SK-N-SH (cell line): ENCODE measurements around the gene POGZ. TPM values are rescaled to one million over a fixed set of nuclear protein-coding genes. Genes with fewer than 3 reads are reported as not detected.

Experiments
- CTCF ChIA-PET: fragments of 300-600, 350-600 bp; formaldehyde crosslinking; extraction: SDS; loops from one replicate; lab custom pipeline; 2021; lab: Yijun Ruan, JAX
- POLR2A ChIA-PET: fragments of 350-600 bp; sonication (Branson Sonifier 250); formaldehyde crosslinking; extraction: SDS; loops from one replicate; lab custom pipeline; 2020; ENCODE audit warnings: antibody characterized with exemption, inconsistent platforms; lab: Yijun Ruan, JAX
- DNase-seq: peaks from one replicate; pipeline ENCODE4 v3.0.0; 2012
- H2AFZ ChIP-seq: fragments of 200-600 bp; sonication (generic); 2 replicates; pipeline ENCODE4 v1.8.1; 2016; ENCODE audit warnings: antibody characterized with exemption, mild to moderate bottlenecking, low read depth
- H3F3A ChIP-seq: fragments of 200-600 bp; sonication (generic); replicated peaks from 2 replicates; pipeline ENCODE3; 2016; ENCODE audit warnings: antibody characterized with exemption, mild to moderate bottlenecking; ENCODE audit not compliant: insufficient read depth
- H3K27ac ChIP-seq, 2 experiments: fragments of 200-500 bp in 1 of 2; fragments of 200-600 bp in 1 of 2; sonication (Bioruptor generic) in 1 of 2; sonication (generic), shearing (Covaris generic) in 1 of 2; 2 replicates each; pipeline versions ENCODE4 v1.5.1 to v1.6.1; 2014 to 2016; ENCODE audit warnings: low read depth in 2 of 2, inconsistent platforms in 1 of 2, low read length in 1 of 2, mild to moderate bottlenecking in 1 of 2, mixed read lengths in 1 of 2
- H3K27me3 ChIP-seq: fragments of 200-600 bp; sonication (generic), shearing (Covaris generic); 2 replicates; pipeline ENCODE4 v1.6.1; 2016; ENCODE audit warnings: mixed run types; ENCODE audit not compliant: insufficient read depth
- H3K36me3 ChIP-seq, 2 experiments: fragments of 200-500 bp in 1 of 2; fragments of 200-600 bp in 1 of 2; sonication (Bioruptor generic) in 1 of 2; sonication (generic) in 1 of 2; replicated peaks in 1 of 2; 2 replicates each; pipeline versions ENCODE3 to v1.5.1; 2014 to 2016; ENCODE audit warnings: low read length in 1 of 2, mild to moderate bottlenecking in 1 of 2; ENCODE audit not compliant: insufficient read depth in 2 of 2, control insufficient read depth in 1 of 2
- H3K4me1 ChIP-seq, 2 experiments: fragments of 200-500 bp in 1 of 2; fragments of 200-600 bp in 1 of 2; sonication (Bioruptor generic) in 1 of 2; sonication (generic), shearing (Covaris generic) in 1 of 2; 2 replicates each; pipeline versions ENCODE4 v1.5.1 to v1.6.1; 2014 to 2016; ENCODE audit warnings: low read depth in 1 of 2, low read length in 1 of 2, mixed run types in 1 of 2; ENCODE audit not compliant: insufficient read depth in 2 of 2, control insufficient read depth in 1 of 2
- H3K4me2 ChIP-seq: fragments of 200-600 bp; sonication (generic), shearing (Covaris generic); 2 replicates; pipeline ENCODE4 v1.6.1; 2017; ENCODE audit warnings: mixed run types
- H3K4me3 ChIP-seq, 2 experiments: fragments of 200-500 bp in 1 of 2; fragments of 200-600 bp in 1 of 2; sonication (Bioruptor generic) in 1 of 2; sonication (generic), shearing (Covaris generic) in 1 of 2; 2 replicates each; pipeline versions ENCODE4 v1.5.1 to v1.8.1; 2014 to 2016; ENCODE audit warnings: low read depth in 2 of 2, inconsistent platforms in 1 of 2, low read length in 1 of 2, mild to moderate bottlenecking in 1 of 2, mixed read lengths in 1 of 2, moderate library complexity in 1 of 2
- H3K79me2 ChIP-seq: fragments of 200-600 bp; sonication (generic); 2 replicates; pipeline ENCODE4 v1.8.1; 2017; ENCODE audit warnings: mild to moderate bottlenecking; ENCODE audit not compliant: insufficient read depth
- H3K9ac ChIP-seq: fragments of 200-600 bp; sonication (generic); 2 replicates; pipeline ENCODE4 v1.6.1; 2017; ENCODE audit warnings: mixed run types
- H3K9me2 ChIP-seq: fragments of 200-600 bp; sonication (generic); 2 replicates; pipeline ENCODE4 v1.6.1; 2017; ENCODE audit warnings: mixed run types
- H3K9me3 ChIP-seq: fragments of 200-600 bp; sonication (generic); 2 replicates; pipeline ENCODE4 v1.6.1; 2017; ENCODE audit warnings: mixed run types, mild to moderate bottlenecking, moderate library complexity
- H4K20me1 ChIP-seq: fragments of 200-600 bp; sonication (generic); 2 replicates; pipeline ENCODE4 v1.6.1; 2017; ENCODE audit warnings: mild to moderate bottlenecking, mixed run types; ENCODE audit not compliant: insufficient read depth
- CHD2 ChIP-seq: fragments of 150-350 bp; IDR thresholded peaks from 2 replicates; pipeline ENCODE4 v1.6.1; 2018; ENCODE audit warnings: low read length; ENCODE audit not compliant: partially characterized antibody
- CTCF ChIP-seq: fragments of 200-600 bp; sonication (generic); IDR thresholded peaks from 2 replicates; pipeline ENCODE4 v1.6.1; 2017; ENCODE audit warnings: antibody characterized with exemption, mild to moderate bottlenecking, moderate library complexity
- ELF1 ChIP-seq: IDR thresholded peaks from 2 replicates; pipeline ENCODE4 v1.4.0; 2012
- EP300 ChIP-seq, 2 experiments: IDR thresholded peaks; 2 replicates each; pipeline versions ENCODE4 v1.4.0 to v1.6.1; 2012; ENCODE audit warnings: borderline replicate concordance in 1 of 2, low read depth in 1 of 2, low read length in 1 of 2
- FOXM1 ChIP-seq: IDR thresholded peaks from 2 replicates; pipeline ENCODE4 v1.4.0; 2012; ENCODE audit warnings: low read depth, mild to moderate bottlenecking
- JUND ChIP-seq: IDR thresholded peaks from 2 replicates; pipeline ENCODE4 v1.4.0; 2012
- MXI1 ChIP-seq: IDR thresholded peaks from 2 replicates; pipeline ENCODE4 v1.6.1; 2012; ENCODE audit warnings: mild to moderate bottlenecking, low read depth, low read length, improper control_type of control experiment
- NFIC ChIP-seq: IDR thresholded peaks from 2 replicates; pipeline ENCODE4 v1.4.0; 2012; ENCODE audit warnings: borderline replicate concordance
- POLR2AphosphoS5 ChIP-seq: IDR thresholded peaks from 2 replicates; pipeline ENCODE4 v1.6.1; 2012; ENCODE audit warnings: low read depth, low read length
- REST ChIP-seq: IDR thresholded peaks from 2 replicates; pipeline ENCODE4 v1.6.1; 2012; ENCODE audit warnings: mild to moderate bottlenecking, low read depth, low read length, moderate library complexity
- RFX5 ChIP-seq: IDR thresholded peaks from 2 replicates; pipeline ENCODE4 v1.6.1; 2012; ENCODE audit warnings: mild to moderate bottlenecking, improper control_type of control experiment, low read length
- RXRA ChIP-seq: IDR thresholded peaks from 2 replicates; pipeline ENCODE4 v1.4.0; 2012; ENCODE audit warnings: low read depth, mild to moderate bottlenecking, borderline replicate concordance
- TAF1 ChIP-seq: IDR thresholded peaks from 2 replicates; pipeline ENCODE4 v1.6.1; 2012; ENCODE audit warnings: low read depth, mild to moderate bottlenecking, low read length, moderate library complexity, borderline replicate concordance
- TCF12 ChIP-seq: IDR thresholded peaks from 2 replicates; pipeline ENCODE4 v1.4.0; 2012
- YY1 ChIP-seq: IDR thresholded peaks from 2 replicates; pipeline ENCODE4 v1.4.0; 2012; ENCODE audit warnings: low read depth, mild to moderate bottlenecking
- WGBS: methylation state at CpG from one replicate; pipeline ENCODE4 v1.1.6; 2017; ENCODE audit warnings: low lambda C conversion rate; 5-methylcytosine and 5-hydroxymethylcytosine counted together
- polyA plus RNA-seq, 3 experiments: library from polyadenylated mRNA; depleted of rRNA; stranded (reverse); fragments of >200 nt; gene quantifications; 2 replicates each; pipeline ENCODE4 v1.2.3, GENCODE V29; 2012

Gene POGZ
- polyA plus RNA-seq, 1 of the 3 experiments (the other 2 are of a cell fraction): 23.9 TPM

- H4K20me1 ChIP-seq: no peaks in the 10 kb centered on the region
- peak; percentile 80 for DNase-seq
- H3K9me3 ChIP-seq: no peaks in the 10 kb centered on the region
- H3K4me3 ChIP-seq: no peak overlapping the region
- TF ChIP-seq NFIC (peak; percentile 62), ELF1 (no peak)
- 0 out of 2 replicates have a peak overlapping the region, but pooled peaks have one; percentile 16 for H2AFZ ChIP-seq
- H3K79me2 ChIP-seq: no peaks in the 10 kb centered on the region
- no peaks in the 10 kb centered on the region for H3K27me3 ChIP-seq
- ChIA-PET CTCF (interaction anchor here (0.6 to 2.7 kb wide), 4 partner anchors 11 to 70 kb away, joined by 3 to 12 read pairs (median 4); partner anchors contain the start of gene PI4KB), POLR2A (interaction anchor here (0.7 kb wide), 1 partner anchor 28 kb away, joined by 3 read pairs; the partner anchor contains the start of gene PSMB4)
- no peak overlapping the region for H3K27ac ChIP-seq
- peaks cover 0 to 15% of the 10 kb centered on the region in 2 experiments; a peak in 1 of 4 replicates for H3K4me1 ChIP-seq
- H3K36me3 ChIP-seq: no peaks in the 10 kb centered on the region
- H3K9ac ChIP-seq: no peak overlapping the region
- no peak overlapping the region for H3K4me2 ChIP-seq
- 38% methylated on average over 9 of the region's 9 CpGs for WGBS
- H3K9me2 ChIP-seq: no peaks in the 10 kb centered on the region
- H3F3A ChIP-seq: no peaks in the 10 kb centered on the region
These were observed 87.8 kb downstream of the POGZ start for GRCh38 chr1:151371370-151372057.

GRCh38 chr1:151370211-151370911 is 88.9 kb downstream of the POGZ start:
- Histone ChIP-seq H3F3A (no peaks in the 10 kb centered on the region), H3K27ac (no peak overlapping the region), H3K4me2 (no peak overlapping the region), H2AFZ (no peak overlapping the region), H3K4me1 (peaks cover 0 to 15% of the 10 kb centered on the region in 2 experiments; a peak in 1 of 4 replicates), H3K4me3 (no peak overlapping the region), H4K20me1 (no peaks in the 10 kb centered on the region), H3K9me3 (no peaks in the 10 kb centered on the region), H3K36me3 (no peaks in the 10 kb centered on the region), H3K79me2 (no peaks in the 10 kb centered on the region), H3K9ac (no peak overlapping the region), H3K27me3 (no peaks in the 10 kb centered on the region), H3K9me2 (no peaks in the 10 kb centered on the region)
- CTCF ChIA-PET: interaction anchor here (1.4 to 2.7 kb wide), 3 partner anchors 12 to 70 kb away, joined by 3 to 12 read pairs (median 5); no protein-coding TSS in a partner anchor
- no peak for TF ChIP-seq ELF1
- TF ChIP-seq TAF1: no peak
- TF ChIP-seq MXI1: no peak
- 92% methylated on average over 2 of the region's 6 CpGs for WGBS
- POLR2A ChIA-PET: interaction anchor here (1.1 kb wide), 1 partner anchor 29 kb away, joined by 3 read pairs; the partner anchor contains the start of gene PSMB4
- no peak for DNase-seq

GRCh38 chr1:151369621-151370048 is 89.7 kb downstream of the POGZ start:
- Histone ChIP-seq H4K20me1 (no peaks in the 10 kb centered on the region), H2AFZ (no peak overlapping the region), H3K4me2 (no peak overlapping the region), H3K4me1 (peaks cover 0 to 15% of the 10 kb centered on the region in 2 experiments; a peak in 1 of 4 replicates), H3K79me2 (no peaks in the 10 kb centered on the region), H3K27ac (no peak overlapping the region), H3F3A (no peaks in the 10 kb centered on the region), H3K4me3 (no peak overlapping the region), H3K9me3 (no peaks in the 10 kb centered on the region), H3K9me2 (no peaks in the 10 kb centered on the region), H3K27me3 (no peaks in the 10 kb centered on the region), H3K9ac (no peak overlapping the region), H3K36me3 (no peaks in the 10 kb centered on the region)
- ChIA-PET CTCF (interaction anchor here (1.4 to 2.7 kb wide), 4 partner anchors 13 to 69 kb away, joined by 3 to 12 read pairs (median 8); no protein-coding TSS in a partner anchor), POLR2A (interaction anchor here (1.1 kb wide), 1 partner anchor 30 kb away, joined by 3 read pairs; the partner anchor contains the start of gene PSMB4)
- WGBS: 90% methylated on average over 15 of the region's 15 CpGs
- no peak for DNase-seq
- no peak for TF ChIP-seq REST
- no peak for TF ChIP-seq NFIC
- no peak for TF ChIP-seq CHD2
- TF ChIP-seq RXRA: no peak
- TF ChIP-seq YY1: no peak
- no peak for TF ChIP-seq EP300 (IDR thresholded peaks at IDR 0.05; ENCODE audit: borderline replicate concordance in 1 of 2, low read depth in 1 of 2, low read length in 1 of 2)
- TF ChIP-seq JUND: no peak
- TF ChIP-seq CTCF: no peak
- TF ChIP-seq RFX5: no peak
- TF ChIP-seq POLR2AphosphoS5: no peak
- TF ChIP-seq FOXM1: no peak
- TF ChIP-seq TCF12: no peak
